ENCODE measurements around the gene TMEM179B. TPM values are rescaled to one million over a fixed set of nuclear protein-coding genes. Genes with fewer than 3 reads are reported as not detected.

The TMEM179B gene
- total RNA-seq, 4 donors from 2014 or later, result 62.9 to 82.6 (median 81.0) TPM

DNA sequence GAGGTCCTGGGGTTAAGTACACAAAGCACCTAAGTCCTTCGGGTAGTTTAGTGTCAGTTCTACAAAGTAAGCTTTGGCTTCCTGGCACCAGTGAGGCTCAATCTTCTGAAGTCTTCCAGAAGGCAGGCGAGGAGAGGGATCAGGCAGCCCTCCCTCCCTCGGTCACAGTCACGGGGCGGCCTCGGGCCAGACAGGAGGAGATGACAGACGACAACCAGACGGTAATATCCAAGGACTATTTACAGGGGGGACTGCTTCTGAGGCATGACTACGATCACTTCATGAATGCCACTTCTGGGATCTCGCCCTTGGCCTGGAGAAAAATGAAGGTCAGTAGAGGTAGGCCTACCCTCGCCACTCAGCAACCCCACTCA, 5.0 kb downstream of the TMEM179B start:
- no peak for DNase-seq (ENCODE audit: low spot score in 2 of 2)

GRCh38 chr11:62794201-62794775, 7.1 kb downstream of the TMEM179B start:
- TF ChIP-seq POLR2A (IDR thresholded peaks at IDR 0.05), result no peak
- no peak for TF ChIP-seq CTCF (IDR thresholded peaks at IDR 0.05)
- WGBS, 2 donors, result 85 to 90% methylated on average over 8 of the region's 8 CpGs
- no peak for DNase-seq (ENCODE audit: low spot score in 2 of 2)
- no peak overlapping the region for H3K4me3 ChIP-seq (ENCODE audit: low read depth, poor library complexity, severe bottlenecking)
- intact Hi-C loops (cut with DNase I; ENCODE audit: low total_unique reads), result loop anchor here (10.0 kb wide), 1 partner anchor 61 kb away; no protein-coding TSS in a partner anchor

More for the DNA sequence above, 5.0 kb downstream of the TMEM179B start:
- WGBS, 2 donors, result 22 to 25% methylated on average over 11 of the region's 11 CpGs
- intact Hi-C loops (cut with DNase I; ENCODE audit: low total_unique reads), result loop anchor here (10.0 kb wide), 1 partner anchor 63 kb away; no protein-coding TSS in a partner anchor
- TF ChIP-seq CTCF (IDR thresholded peaks at IDR 0.05), result no peak
- TF ChIP-seq POLR2A (IDR thresholded peaks at IDR 0.05), result no peak
- no peak overlapping the region for H3K4me3 ChIP-seq (ENCODE audit: low read depth, poor library complexity, severe bottlenecking)

- no peak for TF ChIP-seq POLR2A (IDR thresholded peaks at IDR 0.05)
- no peak for TF ChIP-seq CTCF (IDR thresholded peaks at IDR 0.05)
- 77 to 79% methylated on average over 7 of the region's 7 CpGs for WGBS, 2 donors
- no peak for DNase-seq (ENCODE audit: low spot score in 2 of 2)
- H3K4me3 ChIP-seq (ENCODE audit: low read depth, poor library complexity, severe bottlenecking), result no peak overlapping the region
- intact Hi-C loops (cut with DNase I; ENCODE audit: low total_unique reads), result loop anchor here (10.0 kb wide), 1 partner anchor 59 kb away; no protein-coding TSS in a partner anchor
Measured at GRCh38 chr11:62796281-62796680, 9.1 kb downstream of the TMEM179B start.

GRCh38 chr11:62799486-62799885, 12.3 kb downstream of the TMEM179B start:
- TF ChIP-seq POLR2A (IDR thresholded peaks at IDR 0.05) (no peak), CTCF (IDR thresholded peaks at IDR 0.05) (no peak)
- DNase-seq (ENCODE audit: low spot score in 2 of 2), result no peak
- 87 to 92% methylated on average over 10 of the region's 10 CpGs for WGBS, 2 donors
- intact Hi-C loops (cut with DNase I; ENCODE audit: low total_unique reads), result loop anchor here (10.0 kb wide), 1 partner anchor 55 kb away; no protein-coding TSS in a partner anchor
- H3K4me3 ChIP-seq (ENCODE audit: low read depth, poor library complexity, severe bottlenecking), result no peak overlapping the region

DNA sequence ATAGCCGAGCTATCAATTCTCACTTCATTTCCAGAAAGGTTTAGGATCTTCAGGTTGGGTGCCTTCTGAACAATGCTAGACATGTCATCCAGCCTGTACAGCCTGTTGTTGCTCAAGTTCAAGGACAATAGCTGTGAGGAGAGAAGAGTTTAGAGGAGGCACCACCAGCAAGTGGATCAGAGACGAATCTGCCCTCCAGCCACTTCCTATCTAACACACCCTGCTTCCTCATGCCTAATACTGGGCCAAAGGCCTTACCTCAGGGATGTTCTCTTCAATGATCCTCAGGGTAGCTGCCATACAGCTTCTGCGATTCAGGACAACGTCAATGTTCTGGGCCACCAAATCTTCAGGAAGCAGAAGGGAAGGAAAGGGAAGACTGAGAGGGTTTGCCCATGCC, 13.9 kb downstream of the TMEM179B start:
- 78 to 83% methylated on average over 4 of the region's 4 CpGs for WGBS, 2 donors
- TF ChIP-seq POLR2A (IDR thresholded peaks at IDR 0.05) (no peak), CTCF (IDR thresholded peaks at IDR 0.05) (no peak)
- DNase-seq (ENCODE audit: low spot score in 2 of 2), result no peak
- intact Hi-C loops (cut with DNase I; ENCODE audit: low total_unique reads), result no loop called here
- no peak overlapping the region for H3K4me3 ChIP-seq (ENCODE audit: low read depth, poor library complexity, severe bottlenecking)

Data from lower leg skin (tissue), 4 donors.